HG02642 (cell line): ENCODE results near the gene DRAM2.
"Not testable (repeated sequence)": the region's sequence is repeated elsewhere in the genome, so short reads cannot be mapped to it uniquely, and the experiment has no call there.

Source experiments
- ATAC-seq: cut with Tn5 transposase; IDR thresholded peaks from one replicate; pipeline ENCODE4 v1.9.1; 2021; ENCODE audit warnings: mild to moderate bottlenecking; ENCODE audit not compliant: unreplicated experiment, poor library complexity

The DRAM2 gene

DNA sequence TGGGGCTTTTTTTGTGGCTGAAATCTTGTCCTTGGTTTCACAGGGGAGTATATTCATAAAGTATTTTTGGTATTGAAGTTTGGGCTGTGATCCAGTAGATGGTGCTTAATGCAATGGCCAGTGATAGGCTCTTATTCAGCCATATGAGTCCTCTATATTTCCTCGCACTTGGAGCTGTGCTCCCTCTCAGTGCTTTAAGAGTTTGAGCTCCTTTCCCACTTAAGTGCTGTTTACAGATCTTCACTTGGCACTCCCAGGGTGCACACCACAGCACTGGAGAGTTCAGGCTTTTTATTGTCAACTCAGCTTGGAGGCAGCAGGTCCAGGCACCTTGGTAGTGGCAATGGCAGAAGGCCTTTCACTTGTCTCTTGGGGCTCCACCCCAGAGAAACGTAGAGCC lies 54.9 kb downstream of the DRAM2 start:
- ATAC-seq: no peak

DNA sequence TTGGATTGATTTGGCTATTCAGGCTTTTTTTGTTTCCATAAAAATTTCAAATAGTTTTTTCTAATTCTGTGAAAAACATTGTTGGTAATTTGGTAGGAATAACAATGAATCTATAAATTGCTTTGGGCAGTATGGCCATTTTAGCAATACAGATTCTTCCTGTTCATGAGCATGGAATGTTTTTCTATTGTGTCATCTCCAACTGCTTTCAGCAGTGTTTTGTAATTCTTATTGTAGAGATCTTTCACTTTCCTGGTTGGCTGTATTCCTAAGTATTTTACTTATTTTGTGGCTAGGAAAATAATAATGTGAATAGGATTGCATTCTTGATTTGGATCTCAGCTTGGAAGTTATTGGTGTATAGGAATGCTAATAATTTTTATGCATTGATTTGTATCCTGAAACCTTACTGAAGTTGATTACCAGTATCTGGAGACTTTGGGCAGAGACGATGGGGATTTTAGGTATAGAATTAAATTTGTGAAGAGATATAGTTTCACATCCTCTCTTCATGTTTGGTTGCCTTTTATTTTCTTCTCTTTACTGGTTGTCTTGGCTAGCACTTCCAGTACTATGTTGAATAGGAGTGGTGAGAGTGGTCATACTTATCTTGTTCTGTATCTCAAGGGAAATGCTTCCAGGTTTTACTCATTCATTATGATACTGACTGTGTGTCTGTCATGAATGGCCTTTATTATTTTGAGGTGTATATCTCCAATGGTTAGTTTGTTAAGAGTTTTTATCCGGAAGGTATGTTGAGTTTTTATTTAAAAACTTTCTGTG lies 57.3 kb downstream of the DRAM2 start:
- ATAC-seq: no peak

- ATAC-seq: not testable (repeated sequence)
Measured at GRCh38 chr1:111079329-111079728, 60.6 kb downstream of the DRAM2 start.

GRCh38 chr1:111077312-111077711 lies 62.6 kb downstream of the DRAM2 start:
- ATAC-seq: not testable (repeated sequence)
